PC-9 (cell line): ENCODE data around the gene ACVR1. TPM values are rescaled to one million over a fixed set of nuclear protein-coding genes. Genes with fewer than 3 reads are reported as not detected.

Source experiments
- BruUV-seq: library from RNA; stranded (reverse); fragments of 400-500 nt; replicated peaks from 2 replicates; lab custom pipeline; 2021; lab: Mats Ljungman, UMichigan
- CTCF ChIA-PET: fragments of 300-600 bp; sonication (Branson Sonifier 250); formaldehyde crosslinking; loops from one replicate; lab custom pipeline; 2022; ENCODE audit warnings: antibody characterized with exemption; lab: Charles Lee
- POLR2A ChIA-PET: fragments of 300-600 bp; sonication (Branson Sonifier 250); formaldehyde crosslinking; loops from one replicate; lab custom pipeline; 2022; ENCODE audit warnings: antibody characterized with exemption; ENCODE audit not compliant: unreplicated experiment; lab: Charles Lee
- DNase-seq, 2 experiments: peaks; one replicate each; pipeline versions ENCODE4 v3.0.0 to v3.0.0-alpha.2; 2015 to 2022; ENCODE audit warnings: mixed read lengths in 1 of 2
- H2AFZ ChIP-seq: fragments of 200-600 bp; sonication (generic); 2 replicates; pipeline ENCODE4 v1.8.1; 2017; ENCODE audit warnings: antibody characterized with exemption
- H3F3A ChIP-seq: fragments of 200-600 bp; sonication (generic); 2 replicates; pipeline ENCODE4 v1.8.1; 2017; ENCODE audit warnings: antibody characterized with exemption, mild to moderate bottlenecking, low read depth; ENCODE audit not compliant: insufficient read depth
- H3K27ac ChIP-seq: fragments of 200-600 bp; sonication (generic); 2 replicates; pipeline ENCODE4 v1.6.1; 2016; ENCODE audit warnings: mixed run types
- H3K27me3 ChIP-seq: fragments of 200-600 bp; sonication (generic); 2 replicates; pipeline ENCODE4 v1.6.1; 2016; ENCODE audit warnings: low read depth, mixed run types; ENCODE audit not compliant: insufficient read depth
- H3K36me3 ChIP-seq: fragments of 200-600 bp; sonication (generic); 2 replicates; pipeline ENCODE4 v1.6.1; 2016; ENCODE audit warnings: low read depth, mixed run types
- H3K4me1 ChIP-seq: fragments of 200-600 bp; sonication (generic); replicated peaks from 2 replicates; pipeline ENCODE4 v1.6.1; 2016; ENCODE audit warnings: mixed run types; ENCODE audit not compliant: insufficient read depth
- H3K4me2 ChIP-seq: fragments of 200-600 bp; sonication (generic); 2 replicates; pipeline ENCODE4 v1.6.1; 2017; ENCODE audit warnings: mixed run types
- H3K4me3 ChIP-seq: fragments of 200-600 bp; sonication (generic); 2 replicates; pipeline ENCODE4 v1.6.1; 2016; ENCODE audit warnings: mixed run types
- H3K79me2 ChIP-seq: fragments of 200-600 bp; sonication (generic); 2 replicates; pipeline ENCODE4 v1.6.1; 2017; ENCODE audit warnings: low read depth, mixed run types
- H3K9me2 ChIP-seq: fragments of 200-600 bp; sonication (generic); 2 replicates; pipeline ENCODE4 v1.8.1; 2017; ENCODE audit warnings: mild to moderate bottlenecking; ENCODE audit not compliant: insufficient read depth
- H3K9me3 ChIP-seq: fragments of 200-600 bp; sonication (generic); 2 replicates; pipeline ENCODE4 v1.8.1; 2016; ENCODE audit warnings: low read depth; ENCODE audit not compliant: insufficient read depth
- H4K20me1 ChIP-seq: fragments of 200-600 bp; sonication (generic); 2 replicates; pipeline ENCODE4 v1.8.1; 2017; ENCODE audit not compliant: insufficient read depth
- EZH2 ChIP-seq: fragments of 200-600 bp; sonication (generic); IDR thresholded peaks from 2 replicates; pipeline ENCODE4 v1.8.0; 2017; ENCODE audit warnings: antibody characterized with exemption, low read depth
- intact Hi-C: fragments of 100-400 bp; cut with micrococcal nuclease; formaldehyde crosslinking; loops from one replicate; pipeline ENCODE4 v1.10.0; 2022; ENCODE audit not compliant: unreplicated experiment
- total RNA-seq: library from RNA; stranded (reverse); gene quantifications from 2 replicates; pipeline ENCODE4 v1.2.3, GENCODE V29; 2021
- TF ChIP-seq, protein P1 (sequence below): fragments of 200-600 bp; sonication (generic); conservative IDR thresholded peaks from 2 replicates; pipeline ENCODE4 v1.6.1; 2017; ENCODE audit warnings: mixed run types, antibody characterized with exemption, mild to moderate bottlenecking, moderate library complexity

The ACVR1 gene
- total RNA-seq, 1 experiment from 2014 or later, result 8.9 TPM

DNA sequence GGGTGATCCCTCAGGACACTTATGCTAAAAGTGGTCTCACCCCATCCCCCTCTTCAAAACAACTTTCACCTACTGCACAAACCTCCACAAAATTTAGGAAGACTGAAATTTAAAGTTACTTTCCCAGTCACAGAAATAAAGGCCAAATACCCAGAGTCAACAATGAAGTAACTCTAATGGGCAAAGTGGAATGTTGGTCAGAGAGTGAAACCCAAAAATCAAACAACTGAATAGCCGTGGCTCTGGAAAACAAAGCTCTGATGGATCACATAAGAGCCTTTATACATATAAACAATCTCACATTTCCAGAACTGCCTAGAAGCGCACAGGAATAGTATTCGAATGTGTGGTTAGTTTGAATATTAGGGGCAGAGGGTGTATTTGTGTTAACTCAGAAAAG lies 4.7 kb downstream of the ACVR1 start:
- H3K4me2 ChIP-seq, result no peak overlapping the region
- H2AFZ ChIP-seq, result no peak overlapping the region
- no peaks in the 10 kb centered on the region for H3K27me3 ChIP-seq
- no peak for DNase-seq
- H3K9me3 ChIP-seq, result no peaks in the 10 kb centered on the region
- H3K4me3 ChIP-seq, result no peak overlapping the region
- no peaks in the 10 kb centered on the region for H3K9me2 ChIP-seq
- no peaks in the 10 kb centered on the region for H4K20me1 ChIP-seq
- POLR2A ChIA-PET, result no interaction called here
- CTCF ChIA-PET, result no interaction called here
- no peak overlapping the region for H3K27ac ChIP-seq
- intact Hi-C loops, result no loop called here
- no peak for TF ChIP-seq EZH2
- TF ChIP-seq, protein P1, sequence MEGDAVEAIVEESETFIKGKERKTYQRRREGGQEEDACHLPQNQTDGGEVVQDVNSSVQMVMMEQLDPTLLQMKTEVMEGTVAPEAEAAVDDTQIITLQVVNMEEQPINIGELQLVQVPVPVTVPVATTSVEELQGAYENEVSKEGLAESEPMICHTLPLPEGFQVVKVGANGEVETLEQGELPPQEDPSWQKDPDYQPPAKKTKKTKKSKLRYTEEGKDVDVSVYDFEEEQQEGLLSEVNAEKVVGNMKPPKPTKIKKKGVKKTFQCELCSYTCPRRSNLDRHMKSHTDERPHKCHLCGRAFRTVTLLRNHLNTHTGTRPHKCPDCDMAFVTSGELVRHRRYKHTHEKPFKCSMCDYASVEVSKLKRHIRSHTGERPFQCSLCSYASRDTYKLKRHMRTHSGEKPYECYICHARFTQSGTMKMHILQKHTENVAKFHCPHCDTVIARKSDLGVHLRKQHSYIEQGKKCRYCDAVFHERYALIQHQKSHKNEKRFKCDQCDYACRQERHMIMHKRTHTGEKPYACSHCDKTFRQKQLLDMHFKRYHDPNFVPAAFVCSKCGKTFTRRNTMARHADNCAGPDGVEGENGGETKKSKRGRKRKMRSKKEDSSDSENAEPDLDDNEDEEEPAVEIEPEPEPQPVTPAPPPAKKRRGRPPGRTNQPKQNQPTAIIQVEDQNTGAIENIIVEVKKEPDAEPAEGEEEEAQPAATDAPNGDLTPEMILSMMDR, result no peak
- no peaks in the 10 kb centered on the region for H3K36me3 ChIP-seq
- no TSS peak for BruUV-seq
- H3F3A ChIP-seq, result no peaks in the 10 kb centered on the region
- no peaks in the 10 kb centered on the region; the same call in 1 of the 2 replicates for H3K4me1 ChIP-seq
- H3K79me2 ChIP-seq, result peaks cover 14% of the 10 kb centered on the region

DNA sequence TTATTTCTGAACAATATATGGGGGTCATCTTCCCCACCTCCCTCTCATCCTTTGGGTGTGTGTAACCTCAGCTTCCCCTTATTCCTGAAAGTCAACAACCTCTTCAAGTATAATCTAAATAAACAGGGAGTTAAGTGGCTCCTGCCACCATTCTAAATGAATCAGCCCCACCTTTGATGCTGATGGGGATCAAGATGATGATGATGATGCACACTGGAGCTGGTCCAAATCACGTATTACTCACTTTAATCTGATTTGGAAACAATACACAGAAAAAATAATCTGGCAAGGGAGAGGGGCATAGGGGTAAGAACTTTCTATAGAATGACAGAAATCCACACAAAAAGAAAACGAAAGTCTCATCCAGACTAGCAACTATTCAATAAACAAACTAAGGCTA lies 7.1 kb downstream of the ACVR1 start:
- Histone ChIP-seq H2AFZ (no peak overlapping the region), H3K4me3 (no peak overlapping the region), H3K27me3 (no peaks in the 10 kb centered on the region), H3F3A (no peaks in the 10 kb centered on the region), H3K79me2 (peaks cover 9% of the 10 kb centered on the region), H3K9me3 (no peaks in the 10 kb centered on the region), H3K4me1 (no peaks in the 10 kb centered on the region), H3K9me2 (no peaks in the 10 kb centered on the region), H3K4me2 (no peak overlapping the region), H3K27ac (no peak overlapping the region), H4K20me1 (no peaks in the 10 kb centered on the region), H3K36me3 (no peaks in the 10 kb centered on the region)
- ChIA-PET CTCF (no interaction called here), POLR2A (no interaction called here)
- TF ChIP-seq, protein P1, result no peak
- TF ChIP-seq EZH2, result no peak
- intact Hi-C loops, result no loop called here
- DNase-seq, result no peak
- no TSS peak for BruUV-seq

DNA sequence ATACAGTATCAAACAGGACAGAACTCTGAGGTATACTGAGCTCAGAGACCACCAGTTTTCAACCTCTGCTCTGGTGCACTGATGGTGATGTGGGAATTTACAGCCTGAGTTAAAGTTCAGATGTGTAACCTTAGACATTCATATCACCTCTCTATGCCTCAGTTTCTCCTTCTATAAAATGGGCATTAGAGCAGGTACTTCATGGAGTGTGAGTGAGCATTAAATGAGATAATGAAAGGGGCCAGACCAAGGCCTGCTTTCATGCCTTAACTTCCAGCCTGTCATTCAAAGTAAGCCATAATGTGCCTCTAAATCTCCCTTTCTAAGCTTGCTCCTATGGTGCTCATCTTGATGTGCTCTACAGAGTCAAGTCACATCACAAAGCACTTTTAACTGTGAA lies 8.4 kb downstream of the ACVR1 start:
- no peaks in the 10 kb centered on the region for H4K20me1 ChIP-seq
- no peaks in the 10 kb centered on the region for H3K36me3 ChIP-seq
- CTCF ChIA-PET, result no interaction called here
- DNase-seq, result no peak
- no peaks in the 10 kb centered on the region for H3K79me2 ChIP-seq
- H3F3A ChIP-seq, result no peaks in the 10 kb centered on the region
- H3K4me3 ChIP-seq, result no peak overlapping the region
- no peak overlapping the region for H3K4me2 ChIP-seq
- no peaks in the 10 kb centered on the region for H3K9me3 ChIP-seq
- H3K27me3 ChIP-seq, result no peaks in the 10 kb centered on the region
- H3K27ac ChIP-seq, result no peak overlapping the region
- intact Hi-C loops, result no loop called here
- BruUV-seq, result no TSS peak
- TF ChIP-seq, protein P1, result no peak
- no peak for TF ChIP-seq EZH2
- no peak overlapping the region for H2AFZ ChIP-seq
- H3K4me1 ChIP-seq, result no peaks in the 10 kb centered on the region
- no peaks in the 10 kb centered on the region for H3K9me2 ChIP-seq
- POLR2A ChIA-PET, result no interaction called here
